K562 (cell line): Measurements from ENCODE around the gene LZTS2. TPM values are rescaled to one million over a fixed set of nuclear protein-coding genes. Genes with fewer than 3 reads are reported as not detected.

Source experiments
- FUS ChIP-seq: fragments of 200-400 bp; formaldehyde crosslinking; optimal IDR thresholded peaks from 2 replicates; pipeline ENCODE3; 2017; ENCODE audit warnings: low read depth, low read length
- GABPB2 ChIP-seq: fragments of 250-450 bp; sonication (Bioruptor Pico); conservative IDR thresholded peaks from 2 replicates; pipeline ENCODE4 v1.5.1; 2021; ENCODE audit warnings: mild to moderate bottlenecking
- HNRNPL ChIP-seq: fragments of 200-400 bp; formaldehyde crosslinking; IDR thresholded peaks from 2 replicates; pipeline ENCODE4 v1.6.1; 2017; ENCODE audit warnings: low read depth, mild to moderate bottlenecking, low read length
- MTA1 ChIP-seq: fragments of 450-650 bp; IDR thresholded peaks from 2 replicates; pipeline ENCODE4 v1.6.1; 2017; ENCODE audit warnings: borderline replicate concordance
- NR4A1 ChIP-seq, 2 experiments: fragments of 250-450 bp in 1 of 2; fragments of 450-650 bp in 1 of 2; sonication (Bioruptor Pico) in 1 of 2; IDR thresholded peaks; 2 replicates each; pipeline versions ENCODE4 v1.4.0 to v1.6.1; 2016 to 2020; ENCODE audit warnings: mild to moderate bottlenecking in 2 of 2, missing compliant biosample characterization in 1 of 2, missing genetic modification characterization in 1 of 2, moderate library complexity in 1 of 2
- NUFIP1 ChIP-seq: fragments of 450-650 bp; IDR thresholded peaks from 2 replicates; pipeline ENCODE4 v1.6.1; 2018; ENCODE audit not compliant: partially characterized antibody
- OTX1 ChIP-seq: fragments of 450-650 bp; formaldehyde crosslinking; IDR thresholded peaks from 2 replicates; pipeline ENCODE4 v1.4.0; 2022; ENCODE audit warnings: mild to moderate bottlenecking
- PHF21A ChIP-seq: fragments of 450-650 bp; IDR thresholded peaks from 2 replicates; pipeline ENCODE4 v1.6.1; 2017; ENCODE audit warnings: low read depth, borderline replicate concordance
- POLR2H ChIP-seq: IDR thresholded peaks from 2 replicates; pipeline ENCODE4 v1.6.1; 2016; ENCODE audit warnings: missing genetic modification characterization, low read depth, mild to moderate bottlenecking, control low read depth, missing compliant biosample characterization, moderate library complexity
- POLR3A ChIP-seq: IDR thresholded peaks from 2 replicates; pipeline ENCODE4 v1.6.1; 2011; ENCODE audit warnings: borderline replicate concordance, mild to moderate bottlenecking, moderate library complexity; ENCODE audit not compliant: insufficient read length, insufficient read depth; ENCODE audit errors: extremely low read depth
- SIRT6 ChIP-seq: IDR thresholded peaks from one replicate; pipeline ENCODE4 v1.6.1; 2012; ENCODE audit warnings: low read depth, mild to moderate bottlenecking, control low read depth, inconsistent platforms, low read length, moderate library complexity
- SMC3 ChIP-seq: conservative IDR thresholded peaks from 2 replicates; pipeline ENCODE4 v1.6.1; 2011; ENCODE audit warnings: low read depth, low read length, improper control_type of control experiment; ENCODE audit not compliant: insufficient read depth
- SNIP1 ChIP-seq: fragments of 450-650 bp; IDR thresholded peaks from 2 replicates; pipeline ENCODE4 v1.7.1; 2017; ENCODE audit warnings: low read depth, mild to moderate bottlenecking
- TEAD2 ChIP-seq: fragments of 450-650 bp; IDR thresholded peaks from 2 replicates; pipeline ENCODE4 v1.6.1; 2016; ENCODE audit warnings: missing genetic modification characterization, control low read depth, missing compliant biosample characterization
- TOE1 ChIP-seq, 2 experiments: fragments of 450-650 bp in 1 of 2; sonication (generic) in 1 of 2; formaldehyde crosslinking in 1 of 2; IDR thresholded peaks; 2 replicates each; pipeline versions ENCODE4 v1.7.1 to v1.8.0; 2016 to 2022; ENCODE audit warnings: borderline replicate concordance in 2 of 2, mild to moderate bottlenecking in 2 of 2, antibody characterized with exemption in 1 of 2, inconsistent platforms in 1 of 2, low read depth in 1 of 2, missing genetic modification reagents in 1 of 2, moderate library complexity in 1 of 2
- XRCC5 ChIP-seq: fragments of 200-400 bp; formaldehyde crosslinking; IDR thresholded peaks from 2 replicates; pipeline ENCODE4 v1.6.1; 2017; ENCODE audit warnings: low read depth, mild to moderate bottlenecking, low read length
- ZFP1 ChIP-seq: fragments of 450-650 bp; formaldehyde crosslinking; IDR thresholded peaks from 2 replicates; pipeline ENCODE4 v1.4.0; 2020; ENCODE audit warnings: mild to moderate bottlenecking, mixed read lengths
- ZNF165 ChIP-seq: fragments of 250-450 bp; sonication (Bioruptor Pico); IDR thresholded peaks from 2 replicates; pipeline ENCODE4 v1.4.0; 2020; ENCODE audit warnings: borderline replicate concordance
- ZNF224 ChIP-seq: sonication (generic); formaldehyde crosslinking; IDR thresholded peaks from 2 replicates; pipeline ENCODE4 v1.8.0; 2022; ENCODE audit warnings: mild to moderate bottlenecking, missing genetic modification reagents
- ZNF584 ChIP-seq: fragments of 200-800 bp; sonication (Bioruptor generic); IDR thresholded peaks from 2 replicates; pipeline ENCODE4 v1.6.1; 2016; ENCODE audit warnings: low read depth, mild to moderate bottlenecking, missing genetic modification characterization, missing compliant biosample characterization
- ZNF764 ChIP-seq: fragments of 250-450 bp; sonication (Bioruptor Pico); IDR thresholded peaks from 2 replicates; pipeline ENCODE4 v1.4.0; 2020; ENCODE audit warnings: low read depth, mild to moderate bottlenecking, moderate library complexity
- polyA plus RNA-seq, 8 experiments: library from polyadenylated mRNA; depleted of rRNA in 4 of 8; stranded (reverse) in 5 of 8; unstranded in 3 of 8; fragments of >200 nt; fragmentation: Nextera tagmentation in 2 of 8; fragmentation: Illumina TruSeq in 1 of 8; extraction: Ambion mirVana in 2 of 8; extraction: Trizol in 1 of 8; gene quantifications; 2 replicates each; pipeline versions ENCODE4 v1.2.1 to v1.2.3, GENCODE V29; 2011 to 2014; ENCODE audit warnings: inconsistent platforms in 1 of 8, missing spikeins in 1 of 8
- total RNA-seq, 7 experiments: library from RNA; depleted of rRNA in 6 of 7; stranded (reverse); fragments of >200 nt in 6 of 7; fragmentation: Illumina TruSeq in 2 of 7; extraction: Trizol in 2 of 7; gene quantifications; 2 replicates each; pipeline versions ENCODE4 v1.2.1 to v1.2.3, GENCODE V29; 2011 to 2021; ENCODE audit warnings: low replicate concordance in 1 of 7
- TF ChIP-seq, protein P1 (sequence below): fragments of 250-450 bp; sonication (Bioruptor Pico); IDR thresholded peaks from 2 replicates; pipeline ENCODE4 v1.5.0; 2021; ENCODE audit warnings: mild to moderate bottlenecking, borderline replicate concordance
- TF ChIP-seq, protein P2 (sequence below): sonication (generic); formaldehyde crosslinking; IDR thresholded peaks from 2 replicates; pipeline ENCODE4 v1.9.0; 2022; ENCODE audit warnings: mild to moderate bottlenecking, missing genetic modification reagents
- TF ChIP-seq, protein P3 (sequence below): fragments of 450-650 bp; IDR thresholded peaks from 2 replicates; pipeline ENCODE4 v1.6.1; 2016

Gene LZTS2
- total and polyA plus RNA-seq, 9 of the 15 experiments (the other 6 are each of a cell fraction or from before 2014, with no cell fraction given), result 0.23 to 42.5 (median 14.7) TPM

DNA sequence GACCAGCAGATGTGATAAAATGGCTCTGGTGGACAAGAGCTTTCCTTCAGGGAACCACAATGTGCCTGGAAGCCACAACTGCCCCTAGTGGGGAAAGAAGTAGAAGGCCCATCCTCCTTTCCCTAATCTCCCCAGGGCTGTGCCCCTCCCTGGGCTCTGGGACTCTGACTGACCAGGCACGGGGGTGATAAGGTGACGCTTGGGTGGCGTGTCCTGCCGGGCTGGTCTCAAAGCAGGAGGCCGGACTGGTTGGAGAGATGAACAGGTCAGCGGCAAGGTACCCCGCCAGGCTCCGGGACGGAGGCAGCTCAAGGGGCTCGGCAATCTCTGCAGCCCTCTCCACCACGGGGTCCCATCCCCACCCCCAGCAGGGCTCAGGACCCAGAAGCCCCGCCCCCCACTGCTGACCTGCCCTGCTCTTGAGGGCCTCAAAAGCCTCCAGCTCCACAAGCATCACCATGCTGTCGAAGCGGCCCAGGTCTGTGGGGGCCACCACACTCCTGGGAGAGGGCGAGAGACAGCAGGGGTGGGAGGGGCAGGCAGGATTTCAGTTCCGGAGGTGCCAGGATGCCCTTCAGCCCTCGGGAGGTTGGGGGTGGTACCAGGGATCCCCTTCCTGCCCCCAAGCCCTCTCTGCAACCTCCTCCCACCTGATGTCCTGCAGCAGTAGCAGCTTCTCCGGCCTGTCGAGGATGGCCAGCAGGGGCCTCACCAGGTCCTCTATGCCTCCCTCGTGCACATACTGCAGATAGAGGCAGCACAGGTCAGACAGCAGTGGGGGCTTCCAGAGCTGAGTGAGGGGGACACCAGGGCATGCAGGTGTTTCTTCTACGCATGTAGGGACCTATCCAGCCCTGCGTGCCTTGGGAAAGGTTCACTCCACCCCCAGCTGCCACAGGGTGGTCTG lies 12.2 kb downstream of the LZTS2 start (continued):
- TF ChIP-seq, protein P1, sequence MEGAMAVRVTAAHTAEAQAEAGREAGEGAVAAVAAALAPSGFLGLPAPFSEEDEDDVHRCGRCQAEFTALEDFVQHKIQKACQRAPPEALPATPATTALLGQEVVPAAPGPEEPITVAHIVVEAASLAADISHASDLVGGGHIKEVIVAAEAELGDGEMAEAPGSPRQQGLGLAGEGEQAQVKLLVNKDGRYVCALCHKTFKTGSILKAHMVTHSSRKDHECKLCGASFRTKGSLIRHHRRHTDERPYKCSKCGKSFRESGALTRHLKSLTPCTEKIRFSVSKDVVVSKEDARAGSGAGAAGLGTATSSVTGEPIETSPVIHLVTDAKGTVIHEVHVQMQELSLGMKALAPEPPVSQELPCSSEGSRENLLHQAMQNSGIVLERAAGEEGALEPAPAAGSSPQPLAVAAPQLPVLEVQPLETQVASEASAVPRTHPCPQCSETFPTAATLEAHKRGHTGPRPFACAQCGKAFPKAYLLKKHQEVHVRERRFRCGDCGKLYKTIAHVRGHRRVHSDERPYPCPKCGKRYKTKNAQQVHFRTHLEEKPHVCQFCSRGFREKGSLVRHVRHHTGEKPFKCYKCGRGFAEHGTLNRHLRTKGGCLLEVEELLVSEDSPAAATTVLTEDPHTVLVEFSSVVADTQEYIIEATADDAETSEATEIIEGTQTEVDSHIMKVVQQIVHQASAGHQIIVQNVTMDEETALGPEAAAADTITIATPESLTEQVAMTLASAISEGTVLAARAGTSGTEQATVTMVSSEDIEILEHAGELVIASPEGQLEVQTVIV (CRISPR knock-in tag), result no peak
- peak; percentile 20; the same call in 1 of the 2 replicates for TF ChIP-seq XRCC5
- TF ChIP-seq FUS, result no peak
- TF ChIP-seq POLR2H (tag), result no peak
- TF ChIP-seq ZNF165, result no peak
- TF ChIP-seq ZNF764 (CRISPR knock-in tag), result no peak
- TF ChIP-seq NR4A1 (CRISPR knock-in tag; IDR thresholded peaks at IDR 0.05), result no peak
- no peak for TF ChIP-seq NR4A1 (tag; IDR thresholded peaks at IDR 0.05)
- no peak for TF ChIP-seq TOE1 (IDR thresholded peaks at IDR 0.05; ENCODE audit: borderline replicate concordance)
- TF ChIP-seq TOE1 (CRISPR knock-in tag; IDR thresholded peaks at IDR 0.05; ENCODE audit: borderline replicate concordance, low read depth), result no peak
- TF ChIP-seq MTA1, result no peak
- no peak for TF ChIP-seq NUFIP1
- TF ChIP-seq GABPB2 (CRISPR knock-in tag), result no peak
- TF ChIP-seq PHF21A, result peak; percentile 59; the same call in 1 of the 2 replicates
- TF ChIP-seq, protein P2, sequence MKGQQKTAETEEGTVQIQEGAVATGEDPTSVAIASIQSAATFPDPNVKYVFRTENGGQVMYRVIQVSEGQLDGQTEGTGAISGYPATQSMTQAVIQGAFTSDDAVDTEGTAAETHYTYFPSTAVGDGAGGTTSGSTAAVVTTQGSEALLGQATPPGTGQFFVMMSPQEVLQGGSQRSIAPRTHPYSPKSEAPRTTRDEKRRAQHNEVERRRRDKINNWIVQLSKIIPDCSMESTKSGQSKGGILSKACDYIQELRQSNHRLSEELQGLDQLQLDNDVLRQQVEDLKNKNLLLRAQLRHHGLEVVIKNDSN (CRISPR knock-in tag), result no peak
- TF ChIP-seq SNIP1, result no peak
- TF ChIP-seq ZFP1, result no peak
- TF ChIP-seq HNRNPL, result no peak
- no peak for TF ChIP-seq OTX1
- TF ChIP-seq SMC3, result no peak
- TF ChIP-seq TEAD2, result no peak
- no peak for TF ChIP-seq ZNF224 (CRISPR knock-in tag)
- no peak for TF ChIP-seq POLR3A
- no peak for TF ChIP-seq SIRT6
- no peak for TF ChIP-seq ZNF584 (CRISPR knock-in tag)
- TF ChIP-seq, protein P3, sequence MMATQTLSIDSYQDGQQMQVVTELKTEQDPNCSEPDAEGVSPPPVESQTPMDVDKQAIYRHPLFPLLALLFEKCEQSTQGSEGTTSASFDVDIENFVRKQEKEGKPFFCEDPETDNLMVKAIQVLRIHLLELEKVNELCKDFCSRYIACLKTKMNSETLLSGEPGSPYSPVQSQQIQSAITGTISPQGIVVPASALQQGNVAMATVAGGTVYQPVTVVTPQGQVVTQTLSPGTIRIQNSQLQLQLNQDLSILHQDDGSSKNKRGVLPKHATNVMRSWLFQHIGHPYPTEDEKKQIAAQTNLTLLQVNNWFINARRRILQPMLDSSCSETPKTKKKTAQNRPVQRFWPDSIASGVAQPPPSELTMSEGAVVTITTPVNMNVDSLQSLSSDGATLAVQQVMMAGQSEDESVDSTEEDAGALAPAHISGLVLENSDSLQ, result peak; percentile 14; the same call in 1 of the 2 replicates
